SK-N-SH (cell line): ENCODE results near the gene ACAP3. TPM values are rescaled to one million over a fixed set of nuclear protein-coding genes. Genes with fewer than 3 reads are reported as not detected.

Source experiments
- CTCF ChIA-PET: fragments of 300-600, 350-600 bp; formaldehyde crosslinking; extraction: SDS; loops from one replicate; lab custom pipeline; 2021; lab: Yijun Ruan, JAX
- POLR2A ChIA-PET: fragments of 350-600 bp; sonication (Branson Sonifier 250); formaldehyde crosslinking; extraction: SDS; loops from one replicate; lab custom pipeline; 2020; ENCODE audit warnings: antibody characterized with exemption, inconsistent platforms; lab: Yijun Ruan, JAX
- DNase-seq: peaks from one replicate; pipeline ENCODE4 v3.0.0; 2012
- H2AFZ ChIP-seq: fragments of 200-600 bp; sonication (generic); 2 replicates; pipeline ENCODE4 v1.8.1; 2016; ENCODE audit warnings: antibody characterized with exemption, mild to moderate bottlenecking, low read depth
- H3F3A ChIP-seq: fragments of 200-600 bp; sonication (generic); replicated peaks from 2 replicates; pipeline ENCODE3; 2016; ENCODE audit warnings: antibody characterized with exemption, mild to moderate bottlenecking; ENCODE audit not compliant: insufficient read depth
- H3K27ac ChIP-seq, 2 experiments: fragments of 200-500 bp in 1 of 2; fragments of 200-600 bp in 1 of 2; sonication (Bioruptor generic) in 1 of 2; sonication (generic), shearing (Covaris generic) in 1 of 2; 2 replicates each; pipeline versions ENCODE4 v1.5.1 to v1.6.1; 2014 to 2016; ENCODE audit warnings: low read depth in 2 of 2, inconsistent platforms in 1 of 2, low read length in 1 of 2, mild to moderate bottlenecking in 1 of 2, mixed read lengths in 1 of 2
- H3K27me3 ChIP-seq: fragments of 200-600 bp; sonication (generic), shearing (Covaris generic); 2 replicates; pipeline ENCODE4 v1.6.1; 2016; ENCODE audit warnings: mixed run types; ENCODE audit not compliant: insufficient read depth
- H3K36me3 ChIP-seq, 2 experiments: fragments of 200-500 bp in 1 of 2; fragments of 200-600 bp in 1 of 2; sonication (Bioruptor generic) in 1 of 2; sonication (generic) in 1 of 2; replicated peaks in 1 of 2; 2 replicates each; pipeline versions ENCODE3 to v1.5.1; 2014 to 2016; ENCODE audit warnings: low read length in 1 of 2, mild to moderate bottlenecking in 1 of 2; ENCODE audit not compliant: insufficient read depth in 2 of 2, control insufficient read depth in 1 of 2
- H3K4me1 ChIP-seq, 2 experiments: fragments of 200-500 bp in 1 of 2; fragments of 200-600 bp in 1 of 2; sonication (Bioruptor generic) in 1 of 2; sonication (generic), shearing (Covaris generic) in 1 of 2; 2 replicates each; pipeline versions ENCODE4 v1.5.1 to v1.6.1; 2014 to 2016; ENCODE audit warnings: low read depth in 1 of 2, low read length in 1 of 2, mixed run types in 1 of 2; ENCODE audit not compliant: insufficient read depth in 2 of 2, control insufficient read depth in 1 of 2
- H3K4me2 ChIP-seq: fragments of 200-600 bp; sonication (generic), shearing (Covaris generic); 2 replicates; pipeline ENCODE4 v1.6.1; 2017; ENCODE audit warnings: mixed run types
- H3K4me3 ChIP-seq, 2 experiments: fragments of 200-500 bp in 1 of 2; fragments of 200-600 bp in 1 of 2; sonication (Bioruptor generic) in 1 of 2; sonication (generic), shearing (Covaris generic) in 1 of 2; 2 replicates each; pipeline versions ENCODE4 v1.5.1 to v1.8.1; 2014 to 2016; ENCODE audit warnings: low read depth in 2 of 2, inconsistent platforms in 1 of 2, low read length in 1 of 2, mild to moderate bottlenecking in 1 of 2, mixed read lengths in 1 of 2, moderate library complexity in 1 of 2
- H3K79me2 ChIP-seq: fragments of 200-600 bp; sonication (generic); 2 replicates; pipeline ENCODE4 v1.8.1; 2017; ENCODE audit warnings: mild to moderate bottlenecking; ENCODE audit not compliant: insufficient read depth
- H3K9ac ChIP-seq: fragments of 200-600 bp; sonication (generic); 2 replicates; pipeline ENCODE4 v1.6.1; 2017; ENCODE audit warnings: mixed run types
- H3K9me2 ChIP-seq: fragments of 200-600 bp; sonication (generic); 2 replicates; pipeline ENCODE4 v1.6.1; 2017; ENCODE audit warnings: mixed run types
- H3K9me3 ChIP-seq: fragments of 200-600 bp; sonication (generic); 2 replicates; pipeline ENCODE4 v1.6.1; 2017; ENCODE audit warnings: mixed run types, mild to moderate bottlenecking, moderate library complexity
- H4K20me1 ChIP-seq: fragments of 200-600 bp; sonication (generic); 2 replicates; pipeline ENCODE4 v1.6.1; 2017; ENCODE audit warnings: mild to moderate bottlenecking, mixed run types; ENCODE audit not compliant: insufficient read depth
- ELF1 ChIP-seq: IDR thresholded peaks from 2 replicates; pipeline ENCODE4 v1.4.0; 2012
- EP300 ChIP-seq, 2 experiments: IDR thresholded peaks; 2 replicates each; pipeline versions ENCODE4 v1.4.0 to v1.6.1; 2012; ENCODE audit warnings: borderline replicate concordance in 1 of 2, low read depth in 1 of 2, low read length in 1 of 2
- EZH2phosphoT487 ChIP-seq: fragments of 200-600 bp; sonication (generic); IDR thresholded peaks from 2 replicates; pipeline ENCODE4 v1.6.1; 2017; ENCODE audit warnings: low read depth, mixed run types, mild to moderate bottlenecking, antibody characterized with exemption, moderate library complexity, borderline replicate concordance
- NRF1 ChIP-seq: IDR thresholded peaks from 2 replicates; pipeline ENCODE4 v1.6.1; 2012; ENCODE audit warnings: low read depth, mild to moderate bottlenecking, low read length
- POLR2AphosphoS5 ChIP-seq: IDR thresholded peaks from 2 replicates; pipeline ENCODE4 v1.6.1; 2012; ENCODE audit warnings: low read depth, low read length
- RAD21 ChIP-seq: IDR thresholded peaks from 2 replicates; pipeline ENCODE4 v1.6.1; 2012; ENCODE audit warnings: mild to moderate bottlenecking, low read length
- RXRA ChIP-seq: IDR thresholded peaks from 2 replicates; pipeline ENCODE4 v1.4.0; 2012; ENCODE audit warnings: low read depth, mild to moderate bottlenecking, borderline replicate concordance
- TCF12 ChIP-seq: IDR thresholded peaks from 2 replicates; pipeline ENCODE4 v1.4.0; 2012
- YY1 ChIP-seq: IDR thresholded peaks from 2 replicates; pipeline ENCODE4 v1.4.0; 2012; ENCODE audit warnings: low read depth, mild to moderate bottlenecking
- WGBS: methylation state at CpG from one replicate; pipeline ENCODE4 v1.1.6; 2017; ENCODE audit warnings: low lambda C conversion rate; 5-methylcytosine and 5-hydroxymethylcytosine counted together
- polyA plus RNA-seq, 3 experiments: library from polyadenylated mRNA; depleted of rRNA; stranded (reverse); fragments of >200 nt; gene quantifications; 2 replicates each; pipeline ENCODE4 v1.2.3, GENCODE V29; 2012
- TF ChIP-seq, protein P1 (sequence below): IDR thresholded peaks from 2 replicates; pipeline ENCODE4; 2012
- TF ChIP-seq, protein P2 (sequence below): IDR thresholded peaks from 2 replicates; pipeline ENCODE4 v1.6.1; 2012; ENCODE audit warnings: mild to moderate bottlenecking, low read depth, low read length, moderate library complexity
- TF ChIP-seq, protein P3 (sequence below): IDR thresholded peaks from 2 replicates; pipeline ENCODE4 v1.4.0; 2012; ENCODE audit warnings: low read depth, borderline replicate concordance

Gene ACAP3
- polyA plus RNA-seq, 1 of the 3 experiments (the other 2 are of a cell fraction) = 51.7 TPM

DNA sequence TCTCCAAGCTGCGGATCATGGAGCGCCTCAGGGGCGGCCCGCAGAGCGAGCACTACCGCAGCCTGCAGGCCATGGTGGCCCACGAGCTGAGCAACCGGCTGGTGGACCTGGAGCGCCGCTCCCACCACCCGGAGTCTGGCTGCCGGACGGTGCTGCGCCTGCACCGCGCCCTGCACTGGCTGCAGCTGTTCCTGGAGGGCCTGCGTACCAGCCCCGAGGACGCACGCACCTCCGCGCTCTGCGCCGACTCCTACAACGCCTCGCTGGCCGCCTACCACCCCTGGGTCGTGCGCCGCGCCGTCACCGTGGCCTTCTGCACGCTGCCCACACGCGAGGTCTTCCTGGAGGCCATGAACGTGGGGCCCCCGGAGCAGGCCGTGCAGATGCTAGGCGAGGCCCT lies 19.6 kb upstream of the ACAP3 start:
- WGBS = 91% methylated on average over 17 of the region's 40 CpGs
- Histone ChIP-seq H3K9me2 (no peaks in the 10 kb centered on the region), H3K4me2 (no peak overlapping the region), H3K27me3 (no peaks in the 10 kb centered on the region), H4K20me1 (peaks cover 9% of the 10 kb centered on the region; the same call in 1 of the 2 replicates), H3K36me3 (peaks cover 0 to 14% of the 10 kb centered on the region in 2 experiments), H3K4me1 (peaks cover 0 to 37% of the 10 kb centered on the region in 2 experiments; a peak in 1 of 4 replicates), H3K27ac (no peak overlapping the region), H2AFZ (no peak overlapping the region), H3K9ac (no peak overlapping the region), H3K9me3 (no peaks in the 10 kb centered on the region), H3K4me3 (no peak overlapping the region), H3K79me2 (peaks cover 38% of the 10 kb centered on the region), H3F3A (peaks cover 5% of the 10 kb centered on the region)
- ChIA-PET POLR2A (no interaction called here), CTCF (interaction anchor here (1.2 to 1.5 kb wide), 2 partner anchors 21 to 36 kb away, joined by 3 to 5 read pairs; partner anchors contain the start of gene DVL1)
- no peak for TF ChIP-seq TCF12
- TF ChIP-seq RXRA = no peak
- TF ChIP-seq, protein P1, sequence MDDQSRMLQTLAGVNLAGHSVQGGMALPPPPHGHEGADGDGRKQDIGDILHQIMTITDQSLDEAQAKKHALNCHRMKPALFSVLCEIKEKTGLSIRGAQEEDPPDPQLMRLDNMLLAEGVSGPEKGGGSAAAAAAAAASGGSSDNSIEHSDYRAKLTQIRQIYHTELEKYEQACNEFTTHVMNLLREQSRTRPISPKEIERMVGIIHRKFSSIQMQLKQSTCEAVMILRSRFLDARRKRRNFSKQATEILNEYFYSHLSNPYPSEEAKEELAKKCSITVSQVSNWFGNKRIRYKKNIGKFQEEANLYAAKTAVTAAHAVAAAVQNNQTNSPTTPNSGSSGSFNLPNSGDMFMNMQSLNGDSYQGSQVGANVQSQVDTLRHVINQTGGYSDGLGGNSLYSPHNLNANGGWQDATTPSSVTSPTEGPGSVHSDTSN = no peak
- TF ChIP-seq ELF1 = no peak
- no peak for TF ChIP-seq POLR2AphosphoS5
- no peak for TF ChIP-seq EZH2phosphoT487
- no peak for TF ChIP-seq EP300 (IDR thresholded peaks at IDR 0.05; ENCODE audit: borderline replicate concordance in 1 of 2, low read depth in 1 of 2, low read length in 1 of 2)
- TF ChIP-seq, protein P2, sequence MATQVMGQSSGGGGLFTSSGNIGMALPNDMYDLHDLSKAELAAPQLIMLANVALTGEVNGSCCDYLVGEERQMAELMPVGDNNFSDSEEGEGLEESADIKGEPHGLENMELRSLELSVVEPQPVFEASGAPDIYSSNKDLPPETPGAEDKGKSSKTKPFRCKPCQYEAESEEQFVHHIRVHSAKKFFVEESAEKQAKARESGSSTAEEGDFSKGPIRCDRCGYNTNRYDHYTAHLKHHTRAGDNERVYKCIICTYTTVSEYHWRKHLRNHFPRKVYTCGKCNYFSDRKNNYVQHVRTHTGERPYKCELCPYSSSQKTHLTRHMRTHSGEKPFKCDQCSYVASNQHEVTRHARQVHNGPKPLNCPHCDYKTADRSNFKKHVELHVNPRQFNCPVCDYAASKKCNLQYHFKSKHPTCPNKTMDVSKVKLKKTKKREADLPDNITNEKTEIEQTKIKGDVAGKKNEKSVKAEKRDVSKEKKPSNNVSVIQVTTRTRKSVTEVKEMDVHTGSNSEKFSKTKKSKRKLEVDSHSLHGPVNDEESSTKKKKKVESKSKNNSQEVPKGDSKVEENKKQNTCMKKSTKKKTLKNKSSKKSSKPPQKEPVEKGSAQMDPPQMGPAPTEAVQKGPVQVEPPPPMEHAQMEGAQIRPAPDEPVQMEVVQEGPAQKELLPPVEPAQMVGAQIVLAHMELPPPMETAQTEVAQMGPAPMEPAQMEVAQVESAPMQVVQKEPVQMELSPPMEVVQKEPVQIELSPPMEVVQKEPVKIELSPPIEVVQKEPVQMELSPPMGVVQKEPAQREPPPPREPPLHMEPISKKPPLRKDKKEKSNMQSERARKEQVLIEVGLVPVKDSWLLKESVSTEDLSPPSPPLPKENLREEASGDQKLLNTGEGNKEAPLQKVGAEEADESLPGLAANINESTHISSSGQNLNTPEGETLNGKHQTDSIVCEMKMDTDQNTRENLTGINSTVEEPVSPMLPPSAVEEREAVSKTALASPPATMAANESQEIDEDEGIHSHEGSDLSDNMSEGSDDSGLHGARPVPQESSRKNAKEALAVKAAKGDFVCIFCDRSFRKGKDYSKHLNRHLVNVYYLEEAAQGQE = no peak
- TF ChIP-seq YY1 = no peak
- no peak for TF ChIP-seq RAD21
- no peak for DNase-seq

DNA sequence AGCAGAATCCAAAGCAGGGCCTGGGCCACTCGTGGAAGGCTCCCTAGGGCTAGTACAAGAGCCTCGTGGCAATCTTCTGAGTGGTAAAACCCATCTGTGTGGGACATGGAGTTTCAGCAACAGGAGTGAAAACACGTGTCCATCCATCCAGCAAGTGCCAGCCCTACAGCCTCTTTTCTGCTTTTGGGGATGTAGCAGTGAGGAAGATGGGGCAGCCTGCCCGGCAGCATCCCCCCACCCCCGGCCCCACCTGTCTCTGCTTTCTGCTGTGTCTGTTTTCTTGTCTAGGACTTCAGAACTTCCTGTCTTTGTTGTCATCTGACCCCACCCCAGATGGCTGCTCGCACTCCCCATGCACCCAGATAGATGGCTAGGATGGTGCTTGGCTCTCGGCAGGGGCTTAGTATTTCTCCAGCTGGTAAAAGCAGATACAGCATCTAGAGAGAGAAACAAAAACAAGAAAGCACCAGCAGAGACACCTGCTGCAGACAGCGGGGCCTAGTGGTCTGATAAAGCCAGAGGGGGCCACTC lies 18.4 kb upstream of the ACAP3 start:
- Histone ChIP-seq H3K27ac (no peak overlapping the region), H3K4me1 (peaks cover 0 to 38% of the 10 kb centered on the region in 2 experiments; a peak in 1 of 4 replicates), H3K4me2 (0 out of 2 replicates have a peak overlapping the region, but pooled peaks have one; percentile 95), H3K9me3 (no peaks in the 10 kb centered on the region), H3F3A (peaks cover 5% of the 10 kb centered on the region), H3K36me3 (peaks cover 0 to 23% of the 10 kb centered on the region in 2 experiments), H3K9me2 (no peaks in the 10 kb centered on the region), H2AFZ (no peak overlapping the region), H3K9ac (peak overlapping the region; percentile 80; the same call in 1 of the 2 replicates), H4K20me1 (peaks cover 20% of the 10 kb centered on the region), H3K79me2 (peaks cover 49% of the 10 kb centered on the region), H3K27me3 (no peaks in the 10 kb centered on the region), H3K4me3 (peak overlapping the region; percentile 74 to 80; a peak in 2 of 4 replicates)
- WGBS = 74% methylated on average over 8 of the region's 8 CpGs
- POLR2A ChIA-PET = no interaction called here
- CTCF ChIA-PET = interaction anchor here (1.0 to 1.6 kb wide), 5 partner anchors 19 to 46 kb away, joined by 3 to 5 read pairs (median 3); no protein-coding TSS in a partner anchor
- TF ChIP-seq, protein P1 = no peak
- no peak for TF ChIP-seq POLR2AphosphoS5
- TF ChIP-seq, protein P3, sequence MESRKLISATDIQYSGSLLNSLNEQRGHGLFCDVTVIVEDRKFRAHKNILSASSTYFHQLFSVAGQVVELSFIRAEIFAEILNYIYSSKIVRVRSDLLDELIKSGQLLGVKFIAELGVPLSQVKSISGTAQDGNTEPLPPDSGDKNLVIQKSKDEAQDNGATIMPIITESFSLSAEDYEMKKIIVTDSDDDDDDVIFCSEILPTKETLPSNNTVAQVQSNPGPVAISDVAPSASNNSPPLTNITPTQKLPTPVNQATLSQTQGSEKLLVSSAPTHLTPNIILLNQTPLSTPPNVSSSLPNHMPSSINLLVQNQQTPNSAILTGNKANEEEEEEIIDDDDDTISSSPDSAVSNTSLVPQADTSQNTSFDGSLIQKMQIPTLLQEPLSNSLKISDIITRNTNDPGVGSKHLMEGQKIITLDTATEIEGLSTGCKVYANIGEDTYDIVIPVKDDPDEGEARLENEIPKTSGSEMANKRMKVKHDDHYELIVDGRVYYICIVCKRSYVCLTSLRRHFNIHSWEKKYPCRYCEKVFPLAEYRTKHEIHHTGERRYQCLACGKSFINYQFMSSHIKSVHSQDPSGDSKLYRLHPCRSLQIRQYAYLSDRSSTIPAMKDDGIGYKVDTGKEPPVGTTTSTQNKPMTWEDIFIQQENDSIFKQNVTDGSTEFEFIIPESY = no peak
- TF ChIP-seq NRF1 = no peak
- DNase-seq = no peak
